Fibroblast of lung (primary cell): Measurements from ENCODE around the gene OTOS.

Source experiments
- EZH2 ChIP-seq: IDR thresholded peaks from 2 replicates; pipeline ENCODE4 v1.5.1; 2012; ENCODE audit warnings: low read length, control low read depth, mild to moderate bottlenecking; ENCODE audit errors: missing control alignments
- TF ChIP-seq, protein P1 (sequence below), 2 donors: IDR thresholded peaks in 1 of 2; conservative IDR thresholded peaks in 1 of 2; 1 replicate in 1 of 2; 2 replicates in 1 of 2; pipeline ENCODE4 v1.5.1; 2011 to 2012; ENCODE audit warnings: low read length in 2 of 2, control low read depth in 1 of 2, inconsistent platforms in 1 of 2, low read depth in 1 of 2, mild to moderate bottlenecking in 1 of 2

- TF ChIP-seq, protein P1, sequence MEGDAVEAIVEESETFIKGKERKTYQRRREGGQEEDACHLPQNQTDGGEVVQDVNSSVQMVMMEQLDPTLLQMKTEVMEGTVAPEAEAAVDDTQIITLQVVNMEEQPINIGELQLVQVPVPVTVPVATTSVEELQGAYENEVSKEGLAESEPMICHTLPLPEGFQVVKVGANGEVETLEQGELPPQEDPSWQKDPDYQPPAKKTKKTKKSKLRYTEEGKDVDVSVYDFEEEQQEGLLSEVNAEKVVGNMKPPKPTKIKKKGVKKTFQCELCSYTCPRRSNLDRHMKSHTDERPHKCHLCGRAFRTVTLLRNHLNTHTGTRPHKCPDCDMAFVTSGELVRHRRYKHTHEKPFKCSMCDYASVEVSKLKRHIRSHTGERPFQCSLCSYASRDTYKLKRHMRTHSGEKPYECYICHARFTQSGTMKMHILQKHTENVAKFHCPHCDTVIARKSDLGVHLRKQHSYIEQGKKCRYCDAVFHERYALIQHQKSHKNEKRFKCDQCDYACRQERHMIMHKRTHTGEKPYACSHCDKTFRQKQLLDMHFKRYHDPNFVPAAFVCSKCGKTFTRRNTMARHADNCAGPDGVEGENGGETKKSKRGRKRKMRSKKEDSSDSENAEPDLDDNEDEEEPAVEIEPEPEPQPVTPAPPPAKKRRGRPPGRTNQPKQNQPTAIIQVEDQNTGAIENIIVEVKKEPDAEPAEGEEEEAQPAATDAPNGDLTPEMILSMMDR (conservative IDR thresholded peaks at IDR 0.05 in 1 of 2, IDR thresholded peaks at IDR 0.05 in 1 of 2; ENCODE audit: low read depth in 1 of 2, low read length in 2 of 2), result no peak
- TF ChIP-seq EZH2, result no peak
Observed at GRCh38 chr2:240162032-240162431, 21.6 kb upstream of the OTOS start.
